Measurements from ENCODE around the gene ATP8B1.

DNA sequence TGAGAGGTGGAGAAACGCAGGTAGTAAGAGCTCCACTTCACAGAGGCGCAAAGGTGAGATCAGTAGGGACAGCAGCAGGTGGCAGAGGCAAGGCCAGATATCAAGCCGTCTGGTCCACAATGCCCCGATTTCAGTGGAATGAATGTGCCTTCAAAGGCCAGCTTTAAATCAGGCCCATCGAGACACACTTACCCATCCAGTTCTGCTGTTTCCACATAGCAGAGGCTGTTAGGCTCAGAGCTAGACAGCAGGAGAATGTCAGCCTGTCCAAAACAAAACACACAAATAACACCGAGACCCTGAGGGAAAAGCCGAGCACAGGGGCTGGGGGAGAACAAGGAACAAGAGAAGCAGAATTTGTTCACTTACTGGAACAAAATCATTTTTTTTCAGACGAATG lies 105.7 kb downstream of the ATP8B1 start:
- TF ChIP-seq, protein P1, sequence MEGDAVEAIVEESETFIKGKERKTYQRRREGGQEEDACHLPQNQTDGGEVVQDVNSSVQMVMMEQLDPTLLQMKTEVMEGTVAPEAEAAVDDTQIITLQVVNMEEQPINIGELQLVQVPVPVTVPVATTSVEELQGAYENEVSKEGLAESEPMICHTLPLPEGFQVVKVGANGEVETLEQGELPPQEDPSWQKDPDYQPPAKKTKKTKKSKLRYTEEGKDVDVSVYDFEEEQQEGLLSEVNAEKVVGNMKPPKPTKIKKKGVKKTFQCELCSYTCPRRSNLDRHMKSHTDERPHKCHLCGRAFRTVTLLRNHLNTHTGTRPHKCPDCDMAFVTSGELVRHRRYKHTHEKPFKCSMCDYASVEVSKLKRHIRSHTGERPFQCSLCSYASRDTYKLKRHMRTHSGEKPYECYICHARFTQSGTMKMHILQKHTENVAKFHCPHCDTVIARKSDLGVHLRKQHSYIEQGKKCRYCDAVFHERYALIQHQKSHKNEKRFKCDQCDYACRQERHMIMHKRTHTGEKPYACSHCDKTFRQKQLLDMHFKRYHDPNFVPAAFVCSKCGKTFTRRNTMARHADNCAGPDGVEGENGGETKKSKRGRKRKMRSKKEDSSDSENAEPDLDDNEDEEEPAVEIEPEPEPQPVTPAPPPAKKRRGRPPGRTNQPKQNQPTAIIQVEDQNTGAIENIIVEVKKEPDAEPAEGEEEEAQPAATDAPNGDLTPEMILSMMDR (IDR thresholded peaks at IDR 0.05), result no peak
- TF ChIP-seq, protein P2, sequence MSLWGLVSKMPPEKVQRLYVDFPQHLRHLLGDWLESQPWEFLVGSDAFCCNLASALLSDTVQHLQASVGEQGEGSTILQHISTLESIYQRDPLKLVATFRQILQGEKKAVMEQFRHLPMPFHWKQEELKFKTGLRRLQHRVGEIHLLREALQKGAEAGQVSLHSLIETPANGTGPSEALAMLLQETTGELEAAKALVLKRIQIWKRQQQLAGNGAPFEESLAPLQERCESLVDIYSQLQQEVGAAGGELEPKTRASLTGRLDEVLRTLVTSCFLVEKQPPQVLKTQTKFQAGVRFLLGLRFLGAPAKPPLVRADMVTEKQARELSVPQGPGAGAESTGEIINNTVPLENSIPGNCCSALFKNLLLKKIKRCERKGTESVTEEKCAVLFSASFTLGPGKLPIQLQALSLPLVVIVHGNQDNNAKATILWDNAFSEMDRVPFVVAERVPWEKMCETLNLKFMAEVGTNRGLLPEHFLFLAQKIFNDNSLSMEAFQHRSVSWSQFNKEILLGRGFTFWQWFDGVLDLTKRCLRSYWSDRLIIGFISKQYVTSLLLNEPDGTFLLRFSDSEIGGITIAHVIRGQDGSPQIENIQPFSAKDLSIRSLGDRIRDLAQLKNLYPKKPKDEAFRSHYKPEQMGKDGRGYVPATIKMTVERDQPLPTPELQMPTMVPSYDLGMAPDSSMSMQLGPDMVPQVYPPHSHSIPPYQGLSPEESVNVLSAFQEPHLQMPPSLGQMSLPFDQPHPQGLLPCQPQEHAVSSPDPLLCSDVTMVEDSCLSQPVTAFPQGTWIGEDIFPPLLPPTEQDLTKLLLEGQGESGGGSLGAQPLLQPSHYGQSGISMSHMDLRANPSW (CRISPR knock-in tag; conservative IDR thresholded peaks at IDR 0.05; ENCODE audit: low read depth), result no peak
- TF ChIP-seq, protein P3, sequence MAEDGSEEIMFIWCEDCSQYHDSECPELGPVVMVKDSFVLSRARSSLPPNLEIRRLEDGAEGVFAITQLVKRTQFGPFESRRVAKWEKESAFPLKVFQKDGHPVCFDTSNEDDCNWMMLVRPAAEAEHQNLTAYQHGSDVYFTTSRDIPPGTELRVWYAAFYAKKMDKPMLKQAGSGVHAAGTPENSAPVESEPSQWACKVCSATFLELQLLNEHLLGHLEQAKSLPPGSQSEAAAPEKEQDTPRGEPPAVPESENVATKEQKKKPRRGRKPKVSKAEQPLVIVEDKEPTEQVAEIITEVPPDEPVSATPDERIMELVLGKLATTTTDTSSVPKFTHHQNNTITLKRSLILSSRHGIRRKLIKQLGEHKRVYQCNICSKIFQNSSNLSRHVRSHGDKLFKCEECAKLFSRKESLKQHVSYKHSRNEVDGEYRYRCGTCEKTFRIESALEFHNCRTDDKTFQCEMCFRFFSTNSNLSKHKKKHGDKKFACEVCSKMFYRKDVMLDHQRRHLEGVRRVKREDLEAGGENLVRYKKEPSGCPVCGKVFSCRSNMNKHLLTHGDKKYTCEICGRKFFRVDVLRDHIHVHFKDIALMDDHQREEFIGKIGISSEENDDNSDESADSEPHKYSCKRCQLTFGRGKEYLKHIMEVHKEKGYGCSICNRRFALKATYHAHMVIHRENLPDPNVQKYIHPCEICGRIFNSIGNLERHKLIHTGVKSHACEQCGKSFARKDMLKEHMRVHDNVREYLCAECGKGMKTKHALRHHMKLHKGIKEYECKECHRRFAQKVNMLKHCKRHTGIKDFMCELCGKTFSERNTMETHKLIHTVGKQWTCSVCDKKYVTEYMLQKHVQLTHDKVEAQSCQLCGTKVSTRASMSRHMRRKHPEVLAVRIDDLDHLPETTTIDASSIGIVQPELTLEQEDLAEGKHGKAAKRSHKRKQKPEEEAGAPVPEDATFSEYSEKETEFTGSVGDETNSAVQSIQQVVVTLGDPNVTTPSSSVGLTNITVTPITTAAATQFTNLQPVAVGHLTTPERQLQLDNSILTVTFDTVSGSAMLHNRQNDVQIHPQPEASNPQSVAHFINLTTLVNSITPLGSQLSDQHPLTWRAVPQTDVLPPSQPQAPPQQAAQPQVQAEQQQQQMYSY (CRISPR knock-in tag; IDR thresholded peaks at IDR 0.05), result no peak
- TF ChIP-seq, protein P4, sequence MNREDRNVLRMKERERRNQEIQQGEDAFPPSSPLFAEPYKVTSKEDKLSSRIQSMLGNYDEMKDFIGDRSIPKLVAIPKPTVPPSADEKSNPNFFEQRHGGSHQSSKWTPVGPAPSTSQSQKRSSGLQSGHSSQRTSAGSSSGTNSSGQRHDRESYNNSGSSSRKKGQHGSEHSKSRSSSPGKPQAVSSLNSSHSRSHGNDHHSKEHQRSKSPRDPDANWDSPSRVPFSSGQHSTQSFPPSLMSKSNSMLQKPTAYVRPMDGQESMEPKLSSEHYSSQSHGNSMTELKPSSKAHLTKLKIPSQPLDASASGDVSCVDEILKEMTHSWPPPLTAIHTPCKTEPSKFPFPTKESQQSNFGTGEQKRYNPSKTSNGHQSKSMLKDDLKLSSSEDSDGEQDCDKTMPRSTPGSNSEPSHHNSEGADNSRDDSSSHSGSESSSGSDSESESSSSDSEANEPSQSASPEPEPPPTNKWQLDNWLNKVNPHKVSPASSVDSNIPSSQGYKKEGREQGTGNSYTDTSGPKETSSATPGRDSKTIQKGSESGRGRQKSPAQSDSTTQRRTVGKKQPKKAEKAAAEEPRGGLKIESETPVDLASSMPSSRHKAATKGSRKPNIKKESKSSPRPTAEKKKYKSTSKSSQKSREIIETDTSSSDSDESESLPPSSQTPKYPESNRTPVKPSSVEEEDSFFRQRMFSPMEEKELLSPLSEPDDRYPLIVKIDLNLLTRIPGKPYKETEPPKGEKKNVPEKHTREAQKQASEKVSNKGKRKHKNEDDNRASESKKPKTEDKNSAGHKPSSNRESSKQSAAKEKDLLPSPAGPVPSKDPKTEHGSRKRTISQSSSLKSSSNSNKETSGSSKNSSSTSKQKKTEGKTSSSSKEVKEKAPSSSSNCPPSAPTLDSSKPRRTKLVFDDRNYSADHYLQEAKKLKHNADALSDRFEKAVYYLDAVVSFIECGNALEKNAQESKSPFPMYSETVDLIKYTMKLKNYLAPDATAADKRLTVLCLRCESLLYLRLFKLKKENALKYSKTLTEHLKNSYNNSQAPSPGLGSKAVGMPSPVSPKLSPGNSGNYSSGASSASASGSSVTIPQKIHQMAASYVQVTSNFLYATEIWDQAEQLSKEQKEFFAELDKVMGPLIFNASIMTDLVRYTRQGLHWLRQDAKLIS (CRISPR knock-in tag; IDR thresholded peaks at IDR 0.05; ENCODE audit: borderline replicate concordance), result no peak
- TF ChIP-seq ZNF138 (CRISPR knock-in tag; conservative IDR thresholded peaks at IDR 0.05) (no peak), FOXP1 (CRISPR knock-in tag; IDR thresholded peaks at IDR 0.05; ENCODE audit: borderline replicate concordance) (no peak), TCF7 (CRISPR knock-in tag; IDR thresholded peaks at IDR 0.05; ENCODE audit: low read depth) (no peak)
- TF ChIP-seq, protein P5, sequence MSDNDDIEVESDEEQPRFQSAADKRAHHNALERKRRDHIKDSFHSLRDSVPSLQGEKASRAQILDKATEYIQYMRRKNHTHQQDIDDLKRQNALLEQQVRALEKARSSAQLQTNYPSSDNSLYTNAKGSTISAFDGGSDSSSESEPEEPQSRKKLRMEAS (CRISPR knock-in tag; IDR thresholded peaks at IDR 0.05), result no peak
